HEK293 (cell line): ENCODE results near the gene FTO.

Experiments used
- HOXA7 ChIP-seq: sonication (generic); formaldehyde crosslinking; IDR thresholded peaks from 2 replicates; pipeline ENCODE4 v1.8.1; 2022; ENCODE audit warnings: missing genetic modification reagents, borderline replicate concordance
- PBX3 ChIP-seq: sonication (generic); formaldehyde crosslinking; IDR thresholded peaks from 2 replicates; pipeline ENCODE4 v1.8.1; 2022; ENCODE audit warnings: mild to moderate bottlenecking, moderate library complexity, missing genetic modification reagents
- SP2 ChIP-seq: fragments of 450-650 bp; formaldehyde crosslinking; IDR thresholded peaks from 2 replicates; pipeline ENCODE4 v1.5.1; 2016; ENCODE audit warnings: missing biosample characterization, missing genetic modification characterization
- TRIM28 ChIP-seq: IDR thresholded peaks from 2 replicates; pipeline ENCODE4 v1.6.1; 2011; ENCODE audit warnings: low read length, control low read depth, borderline replicate concordance
- YY1 ChIP-seq: fragments of 450-650 bp; formaldehyde crosslinking; IDR thresholded peaks from 2 replicates; pipeline ENCODE4 v1.5.1; 2018; ENCODE audit warnings: missing biosample characterization, missing genetic modification characterization
- ZNF121 ChIP-seq: fragments of 450-650 bp; formaldehyde crosslinking; IDR thresholded peaks from 2 replicates; pipeline ENCODE4 v1.5.1; 2016; ENCODE audit warnings: missing biosample characterization, missing genetic modification characterization
- ZNF76 ChIP-seq: fragments of 450-650 bp; formaldehyde crosslinking; IDR thresholded peaks from 2 replicates; pipeline ENCODE4; 2016; ENCODE audit warnings: low read depth, missing biosample characterization, missing genetic modification characterization, borderline replicate concordance
- TF ChIP-seq, protein P1 (sequence below): fragments of 450-650 bp; formaldehyde crosslinking; IDR thresholded peaks from 2 replicates; pipeline ENCODE4 v1.5.1; 2016; ENCODE audit warnings: missing biosample characterization, missing genetic modification characterization

DNA sequence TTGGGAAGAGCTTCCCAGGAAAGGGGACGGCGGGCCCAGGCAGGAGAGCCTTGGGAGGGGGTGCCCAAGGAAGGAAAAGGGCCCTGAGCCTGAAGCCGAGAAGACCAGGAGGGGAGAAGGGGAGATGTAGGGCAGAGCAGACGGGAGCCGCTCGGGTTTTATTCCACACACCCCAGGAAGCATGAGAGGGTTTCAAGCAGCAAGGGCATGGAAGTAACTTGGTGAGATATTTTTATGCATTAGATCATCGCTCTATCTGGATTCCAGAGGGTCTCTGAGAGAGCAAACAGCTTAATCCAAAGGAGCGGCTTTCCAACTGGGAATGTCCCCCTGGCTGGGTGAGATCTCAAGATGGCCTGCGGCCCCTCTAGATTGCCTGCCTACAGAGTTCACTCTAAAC is 411.6 kb downstream of the FTO start:
- TF ChIP-seq HOXA7 (CRISPR knock-in tag) (no peak), PBX3 (CRISPR knock-in tag) (no peak), TRIM28 (no peak), ZNF76 (tag by site-specific recombination) (no peak), YY1 (tag by site-specific recombination) (no peak), SP2 (tag by site-specific recombination) (no peak), ZNF121 (no peak)
- TF ChIP-seq, protein P1, sequence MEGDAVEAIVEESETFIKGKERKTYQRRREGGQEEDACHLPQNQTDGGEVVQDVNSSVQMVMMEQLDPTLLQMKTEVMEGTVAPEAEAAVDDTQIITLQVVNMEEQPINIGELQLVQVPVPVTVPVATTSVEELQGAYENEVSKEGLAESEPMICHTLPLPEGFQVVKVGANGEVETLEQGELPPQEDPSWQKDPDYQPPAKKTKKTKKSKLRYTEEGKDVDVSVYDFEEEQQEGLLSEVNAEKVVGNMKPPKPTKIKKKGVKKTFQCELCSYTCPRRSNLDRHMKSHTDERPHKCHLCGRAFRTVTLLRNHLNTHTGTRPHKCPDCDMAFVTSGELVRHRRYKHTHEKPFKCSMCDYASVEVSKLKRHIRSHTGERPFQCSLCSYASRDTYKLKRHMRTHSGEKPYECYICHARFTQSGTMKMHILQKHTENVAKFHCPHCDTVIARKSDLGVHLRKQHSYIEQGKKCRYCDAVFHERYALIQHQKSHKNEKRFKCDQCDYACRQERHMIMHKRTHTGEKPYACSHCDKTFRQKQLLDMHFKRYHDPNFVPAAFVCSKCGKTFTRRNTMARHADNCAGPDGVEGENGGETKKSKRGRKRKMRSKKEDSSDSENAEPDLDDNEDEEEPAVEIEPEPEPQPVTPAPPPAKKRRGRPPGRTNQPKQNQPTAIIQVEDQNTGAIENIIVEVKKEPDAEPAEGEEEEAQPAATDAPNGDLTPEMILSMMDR (tag by site-specific recombination), result no peak
